ENCODE results near the gene MGAT5B. TPM values are rescaled to one million over a fixed set of nuclear protein-coding genes. Genes with fewer than 3 reads are reported as not detected.

MGAT5B gene
- total and polyA plus RNA-seq, 2 of the 13 experiments (the other 11 are each of a cell fraction or from before 2014, with no cell fraction given): 0.07 to 0.13 TPM

DNA sequence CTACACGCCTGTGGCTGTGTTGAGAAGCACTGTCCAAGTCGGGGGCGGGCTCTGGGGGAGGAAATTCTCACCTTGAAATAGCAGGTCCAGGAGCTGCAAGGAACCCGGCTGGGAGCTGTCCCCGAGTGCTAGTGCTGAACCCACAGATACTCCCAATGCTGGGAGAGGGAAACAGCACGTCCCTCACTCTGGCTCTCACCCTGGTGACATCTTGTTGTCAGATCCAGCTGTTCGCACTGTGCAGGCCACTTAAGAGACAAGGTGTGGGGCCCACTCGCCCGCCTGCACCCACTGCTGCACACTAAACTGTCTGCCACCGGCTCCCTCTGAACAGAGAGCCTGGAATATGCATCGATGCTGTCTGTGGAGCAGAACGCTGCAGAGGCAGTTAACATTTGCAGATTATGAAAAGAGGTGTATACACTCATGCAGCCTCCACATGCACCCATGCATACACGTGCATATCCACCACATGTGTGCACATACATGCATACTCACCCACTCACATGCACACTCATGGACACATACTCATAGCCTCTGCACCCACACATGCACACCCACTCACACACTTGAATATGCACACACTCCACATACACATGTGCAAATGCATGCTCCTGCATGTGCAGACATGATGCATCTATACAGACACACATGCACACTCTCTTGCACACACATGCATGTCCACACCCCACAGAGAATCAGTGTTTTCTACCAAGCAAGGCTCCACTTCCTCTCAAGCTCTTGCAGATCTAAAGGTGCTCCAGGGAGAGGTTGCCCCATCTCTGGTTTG, 42.0 kb downstream of the MGAT5B start (continued):
- TF ChIP-seq, protein P1, sequence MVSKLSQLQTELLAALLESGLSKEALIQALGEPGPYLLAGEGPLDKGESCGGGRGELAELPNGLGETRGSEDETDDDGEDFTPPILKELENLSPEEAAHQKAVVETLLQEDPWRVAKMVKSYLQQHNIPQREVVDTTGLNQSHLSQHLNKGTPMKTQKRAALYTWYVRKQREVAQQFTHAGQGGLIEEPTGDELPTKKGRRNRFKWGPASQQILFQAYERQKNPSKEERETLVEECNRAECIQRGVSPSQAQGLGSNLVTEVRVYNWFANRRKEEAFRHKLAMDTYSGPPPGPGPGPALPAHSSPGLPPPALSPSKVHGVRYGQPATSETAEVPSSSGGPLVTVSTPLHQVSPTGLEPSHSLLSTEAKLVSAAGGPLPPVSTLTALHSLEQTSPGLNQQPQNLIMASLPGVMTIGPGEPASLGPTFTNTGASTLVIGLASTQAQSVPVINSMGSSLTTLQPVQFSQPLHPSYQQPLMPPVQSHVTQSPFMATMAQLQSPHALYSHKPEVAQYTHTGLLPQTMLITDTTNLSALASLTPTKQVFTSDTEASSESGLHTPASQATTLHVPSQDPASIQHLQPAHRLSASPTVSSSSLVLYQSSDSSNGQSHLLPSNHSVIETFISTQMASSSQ (IDR thresholded peaks at IDR 0.05; ENCODE audit: low read depth): no peak
- TF ChIP-seq, protein P1 (CRISPR knock-in tag; IDR thresholded peaks at IDR 0.05; ENCODE audit: borderline replicate concordance): 0 out of 2 replicates have a peak, but pooled peaks have one; percentile 30
- TF ChIP-seq, protein P2, sequence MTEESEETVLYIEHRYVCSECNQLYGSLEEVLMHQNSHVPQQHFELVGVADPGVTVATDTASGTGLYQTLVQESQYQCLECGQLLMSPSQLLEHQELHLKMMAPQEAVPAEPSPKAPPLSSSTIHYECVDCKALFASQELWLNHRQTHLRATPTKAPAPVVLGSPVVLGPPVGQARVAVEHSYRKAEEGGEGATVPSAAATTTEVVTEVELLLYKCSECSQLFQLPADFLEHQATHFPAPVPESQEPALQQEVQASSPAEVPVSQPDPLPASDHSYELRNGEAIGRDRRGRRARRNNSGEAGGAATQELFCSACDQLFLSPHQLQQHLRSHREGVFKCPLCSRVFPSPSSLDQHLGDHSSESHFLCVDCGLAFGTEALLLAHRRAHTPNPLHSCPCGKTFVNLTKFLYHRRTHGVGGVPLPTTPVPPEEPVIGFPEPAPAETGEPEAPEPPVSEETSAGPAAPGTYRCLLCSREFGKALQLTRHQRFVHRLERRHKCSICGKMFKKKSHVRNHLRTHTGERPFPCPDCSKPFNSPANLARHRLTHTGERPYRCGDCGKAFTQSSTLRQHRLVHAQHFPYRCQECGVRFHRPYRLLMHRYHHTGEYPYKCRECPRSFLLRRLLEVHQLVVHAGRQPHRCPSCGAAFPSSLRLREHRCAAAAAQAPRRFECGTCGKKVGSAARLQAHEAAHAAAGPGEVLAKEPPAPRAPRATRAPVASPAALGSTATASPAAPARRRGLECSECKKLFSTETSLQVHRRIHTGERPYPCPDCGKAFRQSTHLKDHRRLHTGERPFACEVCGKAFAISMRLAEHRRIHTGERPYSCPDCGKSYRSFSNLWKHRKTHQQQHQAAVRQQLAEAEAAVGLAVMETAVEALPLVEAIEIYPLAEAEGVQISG (CRISPR knock-in tag; IDR thresholded peaks at IDR 0.05): 0 out of 2 replicates have a peak, but pooled peaks have one; percentile 46
- TF ChIP-seq ZNF616 (CRISPR knock-in tag; IDR thresholded peaks at IDR 0.05; ENCODE audit: low read depth) (0 out of 2 replicates have a peak, but pooled peaks have one; percentile 32), ZNF383 (CRISPR knock-in tag; IDR thresholded peaks at IDR 0.05; ENCODE audit: borderline replicate concordance) (no peak), KDM4B (CRISPR knock-in tag; IDR thresholded peaks at IDR 0.05) (0 out of 2 replicates have a peak, but pooled peaks have one; percentile 77), SNRNP70 (IDR thresholded peaks at IDR 0.05; ENCODE audit: low read depth, low read length) (no peak), SUZ12 (IDR thresholded peaks at IDR 0.05; ENCODE audit: low read depth, low read length) (0 out of 2 replicates have a peak, but pooled peaks have one; percentile 8), ZNF431 (CRISPR knock-in tag; IDR thresholded peaks at IDR 0.05; ENCODE audit: borderline replicate concordance, low read depth) (0 out of 2 replicates have a peak, but pooled peaks have one; percentile 21), THAP11 (CRISPR knock-in tag; IDR thresholded peaks at IDR 0.05) (no peak), ZFP62 (CRISPR knock-in tag; IDR thresholded peaks at IDR 0.05) (no peak), FOSL1 (CRISPR knock-in tag; IDR thresholded peaks at IDR 0.05; ENCODE audit: borderline replicate concordance) (no peak), NKX3-1 (CRISPR knock-in tag; IDR thresholded peaks at IDR 0.05) (peak; percentile 84), ZNF354B (CRISPR knock-in tag; IDR thresholded peaks at IDR 0.05) (no peak), KDM5A (IDR thresholded peaks at IDR 0.05; ENCODE audit: borderline replicate concordance, low read length) (no peak), HMGA1 (CRISPR knock-in tag; conservative IDR thresholded peaks at IDR 0.05) (no peak)
- TF ChIP-seq, protein P3, sequence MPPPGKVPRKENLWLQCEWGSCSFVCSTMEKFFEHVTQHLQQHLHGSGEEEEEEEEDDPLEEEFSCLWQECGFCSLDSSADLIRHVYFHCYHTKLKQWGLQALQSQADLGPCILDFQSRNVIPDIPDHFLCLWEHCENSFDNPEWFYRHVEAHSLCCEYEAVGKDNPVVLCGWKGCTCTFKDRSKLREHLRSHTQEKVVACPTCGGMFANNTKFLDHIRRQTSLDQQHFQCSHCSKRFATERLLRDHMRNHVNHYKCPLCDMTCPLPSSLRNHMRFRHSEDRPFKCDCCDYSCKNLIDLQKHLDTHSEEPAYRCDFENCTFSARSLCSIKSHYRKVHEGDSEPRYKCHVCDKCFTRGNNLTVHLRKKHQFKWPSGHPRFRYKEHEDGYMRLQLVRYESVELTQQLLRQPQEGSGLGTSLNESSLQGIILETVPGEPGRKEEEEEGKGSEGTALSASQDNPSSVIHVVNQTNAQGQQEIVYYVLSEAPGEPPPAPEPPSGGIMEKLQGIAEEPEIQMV (CRISPR knock-in tag; IDR thresholded peaks at IDR 0.05; ENCODE audit: low read depth): no peak
- TF ChIP-seq, protein P4, sequence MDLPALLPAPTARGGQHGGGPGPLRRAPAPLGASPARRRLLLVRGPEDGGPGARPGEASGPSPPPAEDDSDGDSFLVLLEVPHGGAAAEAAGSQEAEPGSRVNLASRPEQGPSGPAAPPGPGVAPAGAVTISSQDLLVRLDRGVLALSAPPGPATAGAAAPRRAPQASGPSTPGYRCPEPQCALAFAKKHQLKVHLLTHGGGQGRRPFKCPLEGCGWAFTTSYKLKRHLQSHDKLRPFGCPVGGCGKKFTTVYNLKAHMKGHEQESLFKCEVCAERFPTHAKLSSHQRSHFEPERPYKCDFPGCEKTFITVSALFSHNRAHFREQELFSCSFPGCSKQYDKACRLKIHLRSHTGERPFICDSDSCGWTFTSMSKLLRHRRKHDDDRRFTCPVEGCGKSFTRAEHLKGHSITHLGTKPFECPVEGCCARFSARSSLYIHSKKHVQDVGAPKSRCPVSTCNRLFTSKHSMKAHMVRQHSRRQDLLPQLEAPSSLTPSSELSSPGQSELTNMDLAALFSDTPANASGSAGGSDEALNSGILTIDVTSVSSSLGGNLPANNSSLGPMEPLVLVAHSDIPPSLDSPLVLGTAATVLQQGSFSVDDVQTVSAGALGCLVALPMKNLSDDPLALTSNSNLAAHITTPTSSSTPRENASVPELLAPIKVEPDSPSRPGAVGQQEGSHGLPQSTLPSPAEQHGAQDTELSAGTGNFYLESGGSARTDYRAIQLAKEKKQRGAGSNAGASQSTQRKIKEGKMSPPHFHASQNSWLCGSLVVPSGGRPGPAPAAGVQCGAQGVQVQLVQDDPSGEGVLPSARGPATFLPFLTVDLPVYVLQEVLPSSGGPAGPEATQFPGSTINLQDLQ (CRISPR knock-in tag; IDR thresholded peaks at IDR 0.05): no peak

Measured in HepG2 (cell line).